Caco-2 (cell line): ENCODE results near the gene PRR22. TPM values are rescaled to one million over a fixed set of nuclear protein-coding genes. Genes with fewer than 3 reads are reported as not detected.

ENCODE experiments used
- BruUV-seq: library from RNA; stranded (reverse); fragments of 400-500 nt; replicated peaks from 2 replicates; lab custom pipeline; 2021; lab: Mats Ljungman, UMichigan
- CTCF ChIA-PET: fragments of 300-600 bp; sonication (Branson Sonifier 250); formaldehyde crosslinking; loops from one replicate; lab custom pipeline; 2022; ENCODE audit warnings: antibody characterized with exemption; lab: Charles Lee
- POLR2A ChIA-PET: fragments of 300-600 bp; sonication (Branson Sonifier 250); formaldehyde crosslinking; loops from one replicate; lab custom pipeline; 2022; ENCODE audit warnings: antibody characterized with exemption; lab: Charles Lee
- DNase-seq, 2 experiments: peaks; one replicate each; pipeline versions ENCODE4 v3.0.0 to v3.0.0-alpha.2; 2020 to 2022
- H3K27me3 ChIP-seq: replicated peaks from 2 replicates; pipeline ENCODE4 v1.6.0; 2011; ENCODE audit warnings: low read length; ENCODE audit not compliant: control insufficient read depth, insufficient read depth
- H3K36me3 ChIP-seq: 2 replicates; pipeline ENCODE4 v1.5.1; 2011; ENCODE audit warnings: low read length; ENCODE audit not compliant: control insufficient read depth, insufficient read depth
- H3K4me1 ChIP-seq: fragments of 250-450 bp; sonication (Bioruptor Pico); 2 replicates; pipeline ENCODE4 v1.5.1; 2020; ENCODE audit warnings: mild to moderate bottlenecking
- H3K4me3 ChIP-seq: 2 replicates; pipeline ENCODE4 v1.5.1; 2011; ENCODE audit warnings: low read depth, mild to moderate bottlenecking, control low read depth, low read length
- H3K9me3 ChIP-seq: fragments of 250-450 bp; sonication (Bioruptor Pico); 2 replicates; pipeline ENCODE4 v1.5.1; 2020; ENCODE audit warnings: mild to moderate bottlenecking, moderate library complexity
- H3K27ac Mint-ChIP-seq: one replicate; pipeline ENCODE4 v1.8.0; 2022; ENCODE audit warnings: mixed read lengths; ENCODE audit not compliant: unreplicated experiment
- H3K27me3 Mint-ChIP-seq: one replicate; pipeline ENCODE4 v1.8.0; 2022; ENCODE audit warnings: mixed read lengths; ENCODE audit not compliant: insufficient read depth, unreplicated experiment
- H3K36me3 Mint-ChIP-seq: one replicate; pipeline ENCODE4 v1.8.0; 2022; ENCODE audit warnings: mild to moderate bottlenecking, mixed read lengths; ENCODE audit not compliant: insufficient read depth, unreplicated experiment
- H3K4me1 Mint-ChIP-seq: one replicate; pipeline ENCODE4 v1.8.0; 2022; ENCODE audit warnings: low read depth, mixed read lengths; ENCODE audit not compliant: unreplicated experiment
- H3K4me3 Mint-ChIP-seq: one replicate; pipeline ENCODE4 v1.8.0; 2022; ENCODE audit warnings: mild to moderate bottlenecking, moderate library complexity, mixed read lengths; ENCODE audit not compliant: unreplicated experiment
- H3K9me3 Mint-ChIP-seq: one replicate; pipeline ENCODE4 v1.8.0; 2022; ENCODE audit warnings: mixed read lengths; ENCODE audit not compliant: unreplicated experiment
- CTCF ChIP-seq, 2 experiments: fragments of 200-600 bp in 1 of 2; IDR thresholded peaks; 1 replicate in 1 of 2; 2 replicates in 1 of 2; pipeline versions ENCODE4 v1.5.1 to v1.8.0; 2011 to 2022; ENCODE audit warnings: antibody characterized with exemption in 1 of 2, control low read depth in 1 of 2, inconsistent platforms in 1 of 2, low read depth in 1 of 2, low read length in 1 of 2, mild to moderate bottlenecking in 1 of 2, moderate library complexity in 1 of 2; ENCODE audit not compliant: insufficient read depth in 1 of 2, severe bottlenecking in 1 of 2, unreplicated experiment in 1 of 2
- intact Hi-C: fragments of 100-400 bp; cut with micrococcal nuclease; formaldehyde crosslinking; loops from one replicate; pipeline ENCODE4 v1.10.0; 2022; ENCODE audit not compliant: unreplicated experiment
- total RNA-seq: library from RNA; stranded (reverse); gene quantifications from 2 replicates; pipeline ENCODE4 v1.2.3, GENCODE V29; 2022

The PRR22 gene
- total RNA-seq, 1 experiment from 2014 or later = 7.1 TPM

GRCh38 chr19:5821521-5822180, 37.1 kb upstream of the PRR22 start:
- no peaks in the 10 kb centered on the region for H3K9me3 ChIP-seq
- intact Hi-C loops = no loop called here
- BruUV-seq = no TSS peak
- Mint-ChIP-seq H3K4me3 (no peak overlapping the region), H3K4me1 (no peaks in the 10 kb centered on the region), H3K27me3 (no peaks in the 10 kb centered on the region), H3K9me3 (no peaks in the 10 kb centered on the region), H3K27ac (no peak overlapping the region), H3K36me3 (no peaks in the 10 kb centered on the region)
- no peaks in the 10 kb centered on the region for H3K36me3 ChIP-seq
- no peaks in the 10 kb centered on the region for H3K4me1 ChIP-seq
- TF ChIP-seq CTCF (IDR thresholded peaks at IDR 0.05; ENCODE audit: insufficient read depth in 1 of 2, low read depth in 1 of 2, low read length in 1 of 2, severe bottlenecking in 1 of 2, unreplicated experiment in 1 of 2) = no peak
- no peaks in the 10 kb centered on the region for H3K27me3 ChIP-seq
- POLR2A ChIA-PET = no interaction called here
- H3K4me3 ChIP-seq = no peak overlapping the region
- CTCF ChIA-PET = interaction anchor here (1.7 kb wide), 1 partner anchor 17 kb away, joined by 7 read pairs; no protein-coding TSS in a partner anchor
- no peak for DNase-seq

GRCh38 chr19:5820785-5821184, 36.2 kb upstream of the PRR22 start:
- no TSS peak for BruUV-seq
- ChIA-PET POLR2A (no interaction called here), CTCF (interaction anchor here (1.7 kb wide), 1 partner anchor 17 kb away, joined by 7 read pairs; no protein-coding TSS in a partner anchor)
- no peaks in the 10 kb centered on the region for H3K27me3 ChIP-seq
- H3K36me3 ChIP-seq = no peaks in the 10 kb centered on the region
- Mint-ChIP-seq H3K4me3 (no peak overlapping the region), H3K4me1 (no peaks in the 10 kb centered on the region), H3K9me3 (no peaks in the 10 kb centered on the region), H3K27me3 (no peaks in the 10 kb centered on the region), H3K36me3 (no peaks in the 10 kb centered on the region), H3K27ac (no peak overlapping the region)
- no peaks in the 10 kb centered on the region for H3K9me3 ChIP-seq
- no peak for TF ChIP-seq CTCF (IDR thresholded peaks at IDR 0.05; ENCODE audit: insufficient read depth in 1 of 2, low read depth in 1 of 2, low read length in 1 of 2, severe bottlenecking in 1 of 2, unreplicated experiment in 1 of 2)
- intact Hi-C loops = no loop called here
- DNase-seq = no peak
- H3K4me1 ChIP-seq = no peaks in the 10 kb centered on the region
- H3K4me3 ChIP-seq = no peak overlapping the region

- no peak overlapping the region for H3K27ac Mint-ChIP-seq
- H3K9me3 Mint-ChIP-seq = no peaks in the 10 kb centered on the region
- POLR2A ChIA-PET = no interaction called here
Observed at GRCh38 chr19:5818594-5818993, 34.0 kb upstream of the PRR22 start.

More at GRCh38 chr19:5818594-5818993, 34.0 kb upstream of the PRR22 start:
- Histone ChIP-seq H3K36me3 (no peaks in the 10 kb centered on the region), H3K27me3 (no peaks in the 10 kb centered on the region), H3K4me1 (no peaks in the 10 kb centered on the region), H3K4me3 (no peak overlapping the region), H3K9me3 (no peaks in the 10 kb centered on the region)
- Mint-ChIP-seq H3K36me3 (no peaks in the 10 kb centered on the region), H3K27me3 (no peaks in the 10 kb centered on the region), H3K4me1 (no peaks in the 10 kb centered on the region), H3K4me3 (no peak overlapping the region)
- intact Hi-C loops = no loop called here
- no peak for DNase-seq
- CTCF ChIA-PET = no interaction called here
- no peak for TF ChIP-seq CTCF (IDR thresholded peaks at IDR 0.05; ENCODE audit: insufficient read depth in 1 of 2, low read depth in 1 of 2, low read length in 1 of 2, severe bottlenecking in 1 of 2, unreplicated experiment in 1 of 2)
- no TSS peak for BruUV-seq
